ENCODE data around the gene BRICD5.

BRICD5 gene

GRCh38 chr16:2198283-2198682, 12.4 kb downstream of the BRICD5 start:
- Histone ChIP-seq H2BK120ac (ENCODE audit: low read depth, low read length) (no peak overlapping the region), H3K36me3 (replicated peaks in 1 of 2; ENCODE audit: control insufficient read depth in 2 of 2, insufficient read depth in 2 of 2, low read length in 2 of 2) (no peaks in the 10 kb centered on the region), H3K4me3 (ENCODE audit: low read length in 2 of 2) (no peak overlapping the region), H2BK12ac (ENCODE audit: low read length) (no peak overlapping the region), H3K23ac (ENCODE audit: low read depth, low read length, poor library complexity) (no peak overlapping the region), H3K27ac (replicated peaks; ENCODE audit: low read length) (no peak overlapping the region), H3K18ac (ENCODE audit: low read length) (no peak overlapping the region), H3K79me1 (ENCODE audit: low read depth, low read length) (no peaks in the 10 kb centered on the region), H3K27me3 (ENCODE audit: control insufficient read depth in 3 of 3, insufficient read depth in 3 of 3, low read depth in 1 of 3, low read length in 3 of 3) (peaks cover 2 to 30% (median 23%) of the 10 kb centered on the region in 3 experiments), H3K14ac (ENCODE audit: low read length) (no peak overlapping the region), H4K8ac (ENCODE audit: low read depth, low read length) (no peak overlapping the region), H3K9ac (ENCODE audit: low read depth, low read length, poor library complexity) (no peak overlapping the region), H2AK5ac (ENCODE audit: low read depth, low read length) (no peak overlapping the region), H3K9me3 (replicated peaks in 1 of 2; ENCODE audit: control insufficient read depth in 2 of 2, insufficient read depth in 1 of 2, low read depth in 1 of 2, low read length in 2 of 2) (peaks cover 0 to 6% of the 10 kb centered on the region in 2 donors), H2BK5ac (ENCODE audit: low read length) (no peak overlapping the region), H3K4me1 (ENCODE audit: control insufficient read depth in 2 of 2, insufficient read depth in 1 of 2, low read depth in 1 of 2, low read length in 2 of 2) (peaks cover 10 to 23% of the 10 kb centered on the region in 2 donors), H3K4me2 (ENCODE audit: insufficient read depth, low read length, poor library complexity, severe bottlenecking) (no peak overlapping the region), H3K4ac (ENCODE audit: low read length) (no peak overlapping the region), H4K91ac (ENCODE audit: low read depth, low read length, poor library complexity) (no peak overlapping the region), H2AFZ (ENCODE audit: low read length) (no peak overlapping the region), H2BK15ac (ENCODE audit: low read length) (no peak overlapping the region)
- WGBS, 2 donors (ENCODE audit: extremely low coverage in 2 of 2, insufficient read length in 2 of 2, insufficient replicate concordance in 1 of 2) = no CpG with 5 or more reads among the region's 4 CpGs
- DNase-seq (ENCODE audit: low spot score) = no peak

GRCh38 chr16:2197765-2198164, 12.9 kb downstream of the BRICD5 start:
- Histone ChIP-seq H2BK5ac (ENCODE audit: low read length) (peak overlapping the region; percentile 27), H3K18ac (ENCODE audit: low read length) (peak overlapping the region; percentile 91), H4K8ac (ENCODE audit: low read depth, low read length) (no peak overlapping the region), H3K9ac (ENCODE audit: low read depth, low read length, poor library complexity) (no peak overlapping the region), H4K91ac (ENCODE audit: low read depth, low read length, poor library complexity) (no peak overlapping the region), H3K4ac (ENCODE audit: low read length) (no peak overlapping the region), H3K23ac (ENCODE audit: low read depth, low read length, poor library complexity) (peak overlapping the region; percentile 57), H2AK5ac (ENCODE audit: low read depth, low read length) (peak overlapping the region; percentile 99), H2BK12ac (ENCODE audit: low read length) (no peak overlapping the region), H3K9me3 (replicated peaks in 1 of 2; ENCODE audit: control insufficient read depth in 2 of 2, insufficient read depth in 1 of 2, low read depth in 1 of 2, low read length in 2 of 2) (peaks cover 0 to 6% of the 10 kb centered on the region in 2 donors), H3K4me3 (ENCODE audit: low read length in 2 of 2) (no peak overlapping the region), H2BK120ac (ENCODE audit: low read depth, low read length) (peak overlapping the region; percentile 74), H2AFZ (ENCODE audit: low read length) (no peak overlapping the region), H3K27me3 (ENCODE audit: control insufficient read depth in 3 of 3, insufficient read depth in 3 of 3, low read depth in 1 of 3, low read length in 3 of 3) (peaks cover 2 to 30% (median 23%) of the 10 kb centered on the region in 3 experiments), H3K4me2 (ENCODE audit: insufficient read depth, low read length, poor library complexity, severe bottlenecking) (no peak overlapping the region), H2BK15ac (ENCODE audit: low read length) (peak overlapping the region; percentile 88), H3K4me1 (ENCODE audit: control insufficient read depth in 2 of 2, insufficient read depth in 1 of 2, low read depth in 1 of 2, low read length in 2 of 2) (peaks cover 10 to 23% of the 10 kb centered on the region in 2 donors), H3K27ac (replicated peaks; ENCODE audit: low read length) (no peak overlapping the region), H3K14ac (ENCODE audit: low read length) (no peak overlapping the region), H3K79me1 (ENCODE audit: low read depth, low read length) (no peaks in the 10 kb centered on the region), H3K36me3 (replicated peaks in 1 of 2; ENCODE audit: control insufficient read depth in 2 of 2, insufficient read depth in 2 of 2, low read length in 2 of 2) (no peaks in the 10 kb centered on the region)
- WGBS, 2 donors (ENCODE audit: extremely low coverage in 2 of 2, insufficient read length in 2 of 2, insufficient replicate concordance in 1 of 2) = no CpG with 5 or more reads among the region's 6 CpGs
- DNase-seq (ENCODE audit: low spot score) = no peak

GRCh38 chr16:2196981-2197511, 13.6 kb downstream of the BRICD5 start:
- Histone ChIP-seq H3K4me2 (ENCODE audit: insufficient read depth, low read length, poor library complexity, severe bottlenecking) (peak overlapping the region; percentile 73), H2BK15ac (ENCODE audit: low read length) (peak overlapping the region; percentile 88), H2BK120ac (ENCODE audit: low read depth, low read length) (peak overlapping the region; percentile 74), H3K9ac (ENCODE audit: low read depth, low read length, poor library complexity) (no peak overlapping the region), H3K27me3 (ENCODE audit: control insufficient read depth in 3 of 3, insufficient read depth in 3 of 3, low read depth in 1 of 3, low read length in 3 of 3) (peaks cover 2 to 30% (median 23%) of the 10 kb centered on the region in 3 experiments), H3K4ac (ENCODE audit: low read length) (no peak overlapping the region), H3K27ac (replicated peaks; ENCODE audit: low read length) (no peak overlapping the region), H2AFZ (ENCODE audit: low read length) (peak overlapping the region; percentile 91), H3K79me1 (ENCODE audit: low read depth, low read length) (no peaks in the 10 kb centered on the region), H2BK12ac (ENCODE audit: low read length) (no peak overlapping the region), H3K4me1 (ENCODE audit: control insufficient read depth in 2 of 2, insufficient read depth in 1 of 2, low read depth in 1 of 2, low read length in 2 of 2) (peaks cover 10 to 23% of the 10 kb centered on the region in 2 donors), H3K9me3 (replicated peaks in 1 of 2; ENCODE audit: control insufficient read depth in 2 of 2, insufficient read depth in 1 of 2, low read depth in 1 of 2, low read length in 2 of 2) (peaks cover 0 to 6% of the 10 kb centered on the region in 2 donors), H3K36me3 (replicated peaks in 1 of 2; ENCODE audit: control insufficient read depth in 2 of 2, insufficient read depth in 2 of 2, low read length in 2 of 2) (no peaks in the 10 kb centered on the region), H3K18ac (ENCODE audit: low read length) (peak overlapping the region; percentile 91), H3K23ac (ENCODE audit: low read depth, low read length, poor library complexity) (no peak overlapping the region), H3K14ac (ENCODE audit: low read length) (no peak overlapping the region), H3K4me3 (ENCODE audit: low read length in 2 of 2) (peak overlapping the region; percentile 38 to 75), H4K8ac (ENCODE audit: low read depth, low read length) (no peak overlapping the region), H4K91ac (ENCODE audit: low read depth, low read length, poor library complexity) (no peak overlapping the region), H2BK5ac (ENCODE audit: low read length) (peak overlapping the region; percentile 27), H2AK5ac (ENCODE audit: low read depth, low read length) (peak overlapping the region; percentile 99)
- WGBS, 2 donors (ENCODE audit: extremely low coverage in 2 of 2, insufficient read length in 2 of 2, insufficient replicate concordance in 1 of 2) = no CpG with 5 or more reads among the region's 32 CpGs
- DNase-seq (ENCODE audit: low spot score) = no peak

GRCh38 chr16:2196162-2196980, 14.3 kb downstream of the BRICD5 start, which contains the start of gene CASKIN1:
Gene CASKIN1 (minus strand): TSS chr16:2196605. CDS start chr16:2196432, 173 bp downstream.
- no peak within 1 kb of the TSS for H4K91ac ChIP-seq (ENCODE audit: low read depth, low read length, poor library complexity)
- H3K27me3 ChIP-seq (ENCODE audit: control insufficient read depth in 3 of 3, insufficient read depth in 3 of 3, low read depth in 1 of 3, low read length in 3 of 3) = peaks cover 2 to 30% (median 23%) of the 10 kb centered on the region in 3 experiments
- peak; percentile 56 for DNase-seq (ENCODE audit: low spot score)
- H3K9me3 ChIP-seq (replicated peaks in 1 of 2; ENCODE audit: control insufficient read depth in 2 of 2, insufficient read depth in 1 of 2, low read depth in 1 of 2, low read length in 2 of 2) = peaks cover 0 to 6% of the 10 kb centered on the region in 2 donors
- peak within 1 kb of the TSS; percentile 88 for H2BK15ac ChIP-seq (ENCODE audit: low read length)
- no CpG with 5 or more reads among the region's 129 CpGs for WGBS, 2 donors (ENCODE audit: extremely low coverage in 2 of 2, insufficient read length in 2 of 2, insufficient replicate concordance in 1 of 2)
- H2BK5ac ChIP-seq (ENCODE audit: low read length) = peak within 1 kb of the TSS; percentile 80
- H3K4me1 ChIP-seq (ENCODE audit: control insufficient read depth in 2 of 2, insufficient read depth in 1 of 2, low read depth in 1 of 2, low read length in 2 of 2) = peaks cover 10 to 23% of the 10 kb centered on the region in 2 donors
- H2AFZ ChIP-seq (ENCODE audit: low read length) = peak within 1 kb of the TSS; percentile 91
- H3K4me2 ChIP-seq (ENCODE audit: insufficient read depth, low read length, poor library complexity, severe bottlenecking) = peak within 1 kb of the TSS; percentile 88
- no peak within 1 kb of the TSS for H3K27ac ChIP-seq (replicated peaks; ENCODE audit: low read length)
- peak within 1 kb of the TSS; percentile 91 for H3K18ac ChIP-seq (ENCODE audit: low read length)
- peak within 1 kb of the TSS; percentile 38 for H3K14ac ChIP-seq (ENCODE audit: low read length)
- H3K36me3 ChIP-seq (replicated peaks in 1 of 2; ENCODE audit: control insufficient read depth in 2 of 2, insufficient read depth in 2 of 2, low read length in 2 of 2) = no peaks in the 10 kb centered on the region
- no peak within 1 kb of the TSS for H4K8ac ChIP-seq (ENCODE audit: low read depth, low read length)
- peak within 1 kb of the TSS; percentile 99 for H2AK5ac ChIP-seq (ENCODE audit: low read depth, low read length)
- H3K4ac ChIP-seq (ENCODE audit: low read length) = peak within 1 kb of the TSS; percentile 37
- peak within 1 kb of the TSS; percentile 58 to 93 for H3K4me3 ChIP-seq (ENCODE audit: low read length in 2 of 2)
- peak within 1 kb of the TSS; percentile 84 for H3K9ac ChIP-seq (ENCODE audit: low read depth, low read length, poor library complexity)
- H3K79me1 ChIP-seq (ENCODE audit: low read depth, low read length) = no peaks in the 10 kb centered on the region
- H3K23ac ChIP-seq (ENCODE audit: low read depth, low read length, poor library complexity) = peak within 1 kb of the TSS; percentile 87
- H2BK120ac ChIP-seq (ENCODE audit: low read depth, low read length) = peak within 1 kb of the TSS; percentile 74
- H2BK12ac ChIP-seq (ENCODE audit: low read length) = peak within 1 kb of the TSS; percentile 86
